Measurements from ENCODE around the gene BMP8B.
A peak's percentile ranks its signal among the peaks of the same experiment; 100 is the strongest.

BMP8B gene

DNA sequence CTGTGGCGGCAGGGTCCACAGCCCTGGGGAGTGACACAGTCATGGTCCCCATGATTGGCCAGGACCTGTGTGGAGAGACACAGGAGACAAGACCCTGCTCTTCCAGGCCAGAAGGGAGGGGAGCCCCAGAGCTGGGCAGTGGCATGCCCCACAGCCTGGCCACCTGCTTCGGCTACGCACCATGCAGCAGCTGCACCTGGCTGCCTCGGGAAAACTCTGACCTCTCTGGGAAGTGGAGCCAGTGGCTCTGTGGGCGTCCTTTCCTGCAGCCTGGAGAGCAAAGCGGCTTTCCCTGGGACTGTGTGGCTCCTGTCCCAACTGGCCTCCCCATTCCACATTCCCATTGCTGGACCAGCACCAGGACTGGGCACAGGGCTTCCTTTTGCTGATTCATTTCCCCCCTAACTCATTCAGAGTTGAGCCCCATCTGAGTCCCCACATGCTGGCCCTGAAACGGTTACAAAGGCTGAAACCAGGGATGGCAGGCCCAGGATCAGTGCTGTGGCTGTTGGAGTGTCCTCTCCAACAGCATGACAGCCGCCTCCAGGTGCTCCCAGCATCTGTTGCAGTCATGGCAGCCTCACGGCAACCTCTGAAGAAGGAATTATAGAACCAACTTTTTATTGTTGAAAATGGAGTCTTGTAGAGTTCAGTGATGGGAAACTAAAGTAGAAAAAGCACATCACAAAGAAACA is 32.6 kb downstream of the BMP8B start:
- DNase-seq: no peak

DNA sequence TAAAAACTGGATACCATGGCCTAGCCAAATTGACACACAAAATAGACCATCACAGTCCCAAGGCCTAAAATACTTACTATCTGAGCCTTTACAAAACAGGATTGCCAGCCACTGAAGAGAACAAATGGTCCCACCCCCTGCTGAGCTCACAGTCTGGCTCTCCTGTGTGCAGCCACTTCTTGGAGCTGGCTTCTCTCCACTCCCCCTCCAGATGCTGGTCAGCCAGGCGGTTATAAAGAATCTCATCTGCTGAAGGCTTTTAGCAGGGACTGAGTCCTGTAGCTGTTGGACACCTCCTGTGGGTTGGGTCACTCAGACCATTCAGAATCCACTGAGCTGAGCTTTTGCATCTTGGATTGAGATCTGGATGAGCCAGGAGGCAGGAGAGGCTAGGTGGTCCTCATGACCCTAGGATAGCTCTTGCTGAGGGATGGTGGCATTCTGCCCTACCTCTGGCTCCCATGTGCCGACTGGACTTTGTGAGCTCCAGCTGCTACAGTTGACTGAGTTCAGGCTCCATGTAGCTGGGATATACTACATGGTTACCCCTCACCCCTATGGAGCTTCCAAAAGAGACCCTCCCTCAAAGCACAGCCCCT is 33.7 kb downstream of the BMP8B start:
- DNase-seq: no peak

DNA sequence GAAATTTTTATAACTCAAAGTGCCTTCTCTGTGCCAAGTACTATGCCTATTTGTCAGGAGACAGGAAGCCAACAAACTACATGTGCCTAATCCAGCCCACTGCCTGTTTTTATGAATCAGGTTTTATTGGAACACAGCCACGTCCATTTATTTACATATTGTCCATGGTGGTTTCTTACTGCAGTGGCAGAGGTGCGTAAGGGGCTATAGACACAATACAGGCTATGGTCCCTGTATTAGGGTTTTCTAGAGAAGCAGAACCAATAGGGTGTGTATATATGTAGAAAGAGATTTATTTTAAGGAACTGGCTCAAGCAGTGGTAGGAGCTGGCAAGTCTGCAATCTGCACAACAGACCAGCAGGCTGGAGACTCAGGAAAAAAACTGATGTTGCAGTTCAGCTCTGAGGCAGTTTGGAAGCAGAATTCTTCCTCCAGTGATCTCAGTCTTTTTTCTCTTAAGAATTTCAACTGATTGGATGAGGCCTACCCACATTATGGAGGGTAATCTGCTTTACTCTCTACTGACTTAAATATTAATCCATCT is 34.6 kb downstream of the BMP8B start:
- DNase-seq: no peak

DNA sequence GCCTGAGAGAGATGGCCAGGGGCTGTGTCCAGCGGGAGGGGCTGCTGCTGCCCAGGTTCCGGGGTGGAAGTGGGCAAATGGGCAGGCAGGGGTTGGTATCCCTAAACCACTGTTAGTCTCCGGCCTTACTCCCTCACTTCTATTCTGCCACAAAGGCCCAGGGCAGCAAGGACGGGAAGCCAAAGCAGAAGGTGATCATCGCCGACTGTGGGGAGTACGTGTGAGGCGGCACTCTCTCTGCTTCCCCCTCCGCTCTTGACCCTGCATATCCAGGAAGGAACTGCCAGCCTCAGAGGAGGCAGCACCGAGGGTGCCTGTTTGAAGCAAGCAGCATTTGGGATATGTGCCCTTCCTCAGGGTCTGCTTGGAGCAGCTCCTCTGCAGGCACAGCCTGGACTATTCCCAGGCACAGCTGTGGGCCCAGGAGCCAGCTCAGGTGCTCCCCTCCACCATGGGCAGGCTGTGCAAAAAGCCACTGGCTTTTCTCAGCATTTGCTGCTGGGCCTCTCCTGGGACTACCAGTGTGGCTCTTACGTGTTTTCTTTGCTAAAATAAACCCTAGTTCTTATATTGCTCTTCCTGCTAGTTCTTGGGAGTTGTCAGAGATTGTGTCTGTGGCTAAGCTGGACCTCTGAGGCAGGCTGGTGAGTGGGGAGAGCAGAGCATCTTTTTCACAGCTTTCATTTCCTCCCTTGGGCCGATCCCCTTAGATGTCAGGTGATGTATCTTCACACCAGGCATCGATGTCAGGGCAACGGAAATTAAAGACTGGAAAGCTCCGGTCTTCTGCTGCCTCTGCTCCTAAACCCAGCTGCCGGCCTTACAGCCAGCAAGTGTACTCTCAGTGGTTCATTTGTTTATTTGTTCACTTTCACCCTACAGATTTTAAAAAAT is 35.3 kb downstream of the BMP8B start:
- DNase-seq: no peak

DNA sequence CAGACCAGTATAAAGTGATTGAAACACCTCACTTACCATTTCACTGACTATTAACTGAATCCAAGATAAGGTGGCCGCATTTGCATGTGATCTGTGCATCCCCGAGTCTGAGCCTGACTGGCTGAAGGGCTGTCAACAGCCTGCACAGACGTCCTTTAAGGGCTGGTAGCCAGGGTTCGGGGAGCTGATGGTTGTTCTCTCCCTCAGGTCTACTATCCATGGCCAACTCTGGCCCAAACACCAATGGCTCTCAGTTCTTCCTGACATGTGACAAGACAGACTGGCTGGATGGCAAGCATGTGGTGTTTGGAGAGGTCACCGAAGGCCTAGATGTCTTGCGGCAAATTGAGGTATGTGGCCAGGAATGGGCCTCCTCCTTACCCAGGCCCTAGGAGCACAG is 36.0 kb downstream of the BMP8B start:
- no peak for DNase-seq

DNA sequence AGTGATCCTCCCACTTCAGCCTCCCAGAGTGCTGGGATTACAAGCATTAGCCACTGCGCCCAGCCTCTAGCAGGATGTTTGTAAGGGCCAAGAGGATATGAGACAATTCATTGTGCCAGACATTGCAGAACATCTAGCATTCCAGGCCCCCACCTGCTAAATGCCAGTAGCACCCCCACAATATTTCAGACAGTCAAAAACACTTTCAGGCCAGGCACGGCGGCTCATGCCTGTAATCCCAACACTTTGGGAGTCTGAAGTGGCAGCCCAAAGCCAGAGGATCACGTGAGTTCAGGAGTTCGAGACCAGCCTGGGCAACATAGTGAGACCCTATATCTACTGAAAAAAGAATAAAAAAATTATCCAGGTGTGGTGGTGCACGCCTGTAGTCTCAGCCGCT is 37.1 kb downstream of the BMP8B start:
- no peak for DNase-seq

DNA sequence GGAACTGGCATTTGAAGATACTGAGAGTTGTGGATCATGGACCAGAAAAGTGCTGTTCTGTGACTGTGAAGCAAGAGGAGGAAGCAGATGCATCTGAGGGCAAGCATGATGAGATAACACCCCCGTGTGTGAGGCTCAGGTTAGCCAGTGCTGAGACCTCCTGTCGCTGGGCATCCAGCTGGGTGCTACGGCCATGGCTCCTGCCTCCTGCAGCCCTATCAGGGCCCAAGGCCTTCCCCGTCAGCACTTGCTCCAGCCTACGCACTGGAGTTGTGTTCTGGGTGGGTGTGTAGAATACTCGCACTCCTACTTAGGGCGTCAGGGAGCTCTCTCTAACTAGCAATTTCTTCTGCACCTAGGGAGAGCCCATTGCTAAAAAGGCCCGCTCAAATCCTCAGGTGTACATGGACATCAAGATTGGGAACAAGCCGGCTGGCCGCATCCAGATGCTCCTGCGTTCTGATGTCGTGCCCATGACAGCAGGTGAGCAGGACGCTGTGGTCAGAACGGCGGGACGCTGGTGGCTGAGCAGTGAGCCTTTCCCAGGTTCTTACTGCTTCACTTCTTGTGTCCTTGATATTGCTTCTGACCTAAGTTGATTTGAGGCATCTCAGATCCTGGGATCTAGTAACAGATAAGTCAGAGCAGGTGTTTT is 43.5 kb downstream of the BMP8B start:
- DNase-seq: no peak

DNA sequence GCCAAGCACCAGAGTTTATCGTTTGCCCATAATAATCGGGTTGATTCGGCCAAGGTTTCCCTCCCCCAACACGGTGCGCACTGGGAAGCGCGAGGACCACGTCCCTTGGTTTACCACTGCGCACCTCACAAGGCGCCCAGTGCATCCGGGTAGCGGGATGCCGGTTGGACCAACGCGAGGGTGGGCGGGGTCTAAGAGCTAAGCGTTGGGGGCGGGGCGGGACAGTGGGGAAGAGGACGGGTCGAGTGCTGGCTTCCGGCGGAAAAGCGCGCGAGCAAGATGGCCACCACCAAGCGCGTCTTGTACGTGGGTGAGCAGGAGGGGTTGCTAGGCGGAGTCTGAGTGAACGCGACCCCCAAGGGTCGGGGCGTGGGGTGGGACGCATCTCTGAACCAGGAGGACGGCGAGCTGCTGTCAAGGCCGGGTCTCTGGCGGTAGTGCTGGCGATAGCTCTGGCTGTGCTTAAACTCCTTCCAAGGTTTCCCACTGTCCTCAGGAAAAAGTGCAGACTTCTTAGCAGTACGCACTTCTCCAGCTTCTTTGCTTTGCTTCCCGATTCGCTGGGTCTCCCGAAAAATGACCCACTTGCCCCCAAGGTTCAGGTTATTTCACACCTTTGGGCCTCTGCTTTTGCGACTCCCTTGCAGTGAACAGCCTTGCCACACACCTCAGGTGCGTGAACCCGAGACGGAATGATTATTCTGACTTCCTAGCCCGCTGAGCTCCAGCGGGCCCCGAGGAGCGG is 49.9 kb downstream of the BMP8B start, which contains the start of gene PPIE:
TSS of gene PPIE (plus strand) at position 261 of the 745 bp plus-strand sequence. CDS start at position 280, 19 bp downstream.
- DNase-seq: peak; percentile 97

DNA sequence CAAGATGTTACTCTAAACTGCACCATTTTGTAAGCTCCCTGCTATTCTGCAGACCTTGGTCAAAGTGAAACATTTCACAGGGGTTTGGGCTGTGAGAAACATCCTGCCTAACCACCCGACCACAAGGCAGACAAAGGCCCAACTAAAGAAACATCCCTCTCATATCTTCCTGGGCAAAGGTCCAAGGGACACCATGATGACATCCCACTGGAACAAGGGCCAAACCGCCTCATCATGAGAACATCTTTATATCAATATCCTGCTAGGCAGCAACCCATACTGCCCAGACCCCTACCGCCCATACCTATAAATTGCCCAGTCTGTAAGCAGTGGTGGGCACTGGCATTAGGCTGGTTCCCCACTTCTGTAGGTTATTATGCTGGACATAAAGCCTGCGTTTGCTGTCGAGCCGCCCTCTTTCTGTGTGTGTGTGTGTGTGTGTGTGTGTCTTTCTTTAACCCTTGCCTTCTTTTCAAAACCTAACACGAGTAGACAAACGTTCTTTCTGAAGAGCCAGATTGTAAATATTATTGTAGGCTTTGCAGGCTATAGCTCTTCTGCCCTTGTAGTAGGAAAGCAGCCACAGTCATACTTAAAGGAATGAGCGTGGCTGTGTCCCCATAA is 51.0 kb downstream of the BMP8B start:
- no peak for DNase-seq

DNA sequence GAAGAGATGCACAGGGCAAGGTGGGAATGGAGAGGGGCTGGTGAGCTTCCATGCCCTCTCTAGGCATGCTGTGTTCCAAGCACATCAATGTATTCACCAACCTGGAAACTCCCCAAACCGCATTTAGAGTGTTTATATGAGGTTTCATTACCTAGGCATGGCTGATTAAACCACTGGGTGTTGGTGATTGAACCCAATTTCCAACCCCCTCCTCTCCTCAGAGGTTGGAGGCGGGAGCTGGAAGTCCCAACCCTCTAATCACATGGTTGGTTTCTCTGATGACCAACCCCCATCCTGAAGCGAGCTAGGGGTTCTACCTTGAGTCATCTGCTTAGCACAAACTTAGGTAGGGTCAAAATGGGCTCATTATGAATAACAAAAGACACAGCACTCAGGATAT is 52.9 kb downstream of the BMP8B start:
- no peak for DNase-seq

DNA sequence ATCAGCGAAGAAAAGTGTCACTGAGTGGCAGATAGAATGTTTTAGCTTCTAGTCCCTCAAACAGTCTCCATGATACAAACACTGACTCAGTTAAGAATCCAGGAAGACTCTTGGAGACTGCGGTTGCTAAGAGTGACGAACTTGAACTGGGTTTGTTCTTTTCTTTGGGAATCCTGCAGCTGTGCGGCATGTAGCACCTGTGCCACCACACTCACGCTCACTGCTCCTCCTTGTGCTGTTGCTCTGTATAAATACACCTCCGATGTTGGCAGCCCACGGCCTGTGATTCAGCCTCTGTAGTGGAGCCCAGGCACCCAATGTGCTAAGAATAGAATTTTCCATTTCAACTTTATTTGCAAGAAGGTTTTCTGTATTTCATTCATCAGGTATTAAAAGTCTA is 55.5 kb downstream of the BMP8B start:
- no peak for DNase-seq

DNA sequence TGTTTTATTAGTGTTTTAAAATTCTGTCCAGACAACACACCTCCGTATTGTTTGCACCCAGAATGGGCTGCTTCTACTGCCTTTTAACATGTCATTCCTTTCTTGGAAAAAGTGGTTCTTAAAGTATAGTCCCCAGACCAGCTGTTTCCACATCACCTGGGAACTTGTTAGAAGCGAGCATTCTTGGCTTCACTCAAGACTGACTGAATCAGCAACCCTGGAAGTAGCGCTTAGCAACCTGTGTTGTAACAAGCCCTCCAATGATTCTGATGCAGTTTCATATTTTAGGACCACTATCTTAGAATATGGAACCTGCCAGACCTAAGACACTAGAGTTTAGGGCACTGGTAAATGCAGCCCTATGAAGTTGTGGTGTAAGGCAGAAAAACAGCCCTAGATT is 55.9 kb downstream of the BMP8B start:
- no peak for DNase-seq

DNA sequence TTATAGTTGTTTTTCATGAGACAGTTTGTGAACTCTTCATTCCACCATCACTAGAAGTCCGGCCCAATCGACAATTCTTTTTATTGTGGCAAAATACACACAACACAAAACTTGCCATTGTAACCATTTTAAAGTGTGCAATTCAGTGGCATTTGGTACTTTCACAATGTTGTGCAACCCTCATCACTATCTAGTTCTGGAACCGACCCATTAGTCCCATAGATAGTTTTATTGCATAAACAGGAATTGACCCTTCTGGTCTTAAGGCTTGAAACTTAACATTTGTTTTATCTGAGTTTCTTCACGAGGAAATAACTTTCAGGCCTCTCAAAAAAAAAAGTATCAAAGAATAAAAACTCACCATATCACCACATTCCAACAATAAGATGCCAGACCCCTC is 58.8 kb downstream of the BMP8B start:
- no peak for DNase-seq

DNA sequence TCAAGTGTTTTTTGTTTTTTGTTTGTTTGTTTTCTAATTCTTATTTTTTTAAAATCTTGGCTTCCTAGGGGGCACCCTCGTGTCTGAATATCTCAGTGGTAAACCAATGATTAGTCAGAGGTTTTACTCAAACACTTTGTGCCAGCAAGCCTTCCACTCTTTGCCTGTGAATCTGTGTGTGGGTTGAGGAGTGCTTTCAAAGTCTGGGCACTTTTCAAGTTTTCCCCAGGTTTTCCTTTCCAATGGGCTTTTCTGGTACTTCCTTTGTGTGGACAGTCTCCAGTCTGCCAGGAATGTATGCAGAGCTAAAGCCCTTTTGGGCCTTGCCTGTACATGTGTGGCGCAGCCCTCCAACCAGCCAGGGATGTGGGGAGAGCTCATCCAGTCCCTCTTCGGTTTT is 59.6 kb downstream of the BMP8B start:
- no peak for DNase-seq

DNA sequence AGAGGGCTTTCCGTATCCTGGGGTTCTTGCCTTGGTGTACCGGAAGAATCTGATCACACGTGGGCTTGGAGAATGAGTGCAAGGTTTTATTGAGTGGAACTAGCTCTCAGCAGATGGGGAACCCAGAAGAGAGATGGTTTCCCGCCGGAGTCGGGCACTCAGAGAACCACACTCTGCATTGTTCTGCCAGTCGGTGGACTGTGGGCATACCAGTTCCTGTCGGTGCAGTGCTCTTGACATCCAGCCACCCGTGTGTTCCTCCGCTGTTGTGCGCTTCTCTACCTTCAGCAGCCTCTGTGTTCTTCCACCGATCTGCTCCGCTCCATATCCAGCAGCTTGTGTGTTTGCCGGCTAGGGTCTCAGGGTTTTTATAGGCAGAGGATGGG is 60.7 kb downstream of the BMP8B start:
- no peak for DNase-seq

DNA sequence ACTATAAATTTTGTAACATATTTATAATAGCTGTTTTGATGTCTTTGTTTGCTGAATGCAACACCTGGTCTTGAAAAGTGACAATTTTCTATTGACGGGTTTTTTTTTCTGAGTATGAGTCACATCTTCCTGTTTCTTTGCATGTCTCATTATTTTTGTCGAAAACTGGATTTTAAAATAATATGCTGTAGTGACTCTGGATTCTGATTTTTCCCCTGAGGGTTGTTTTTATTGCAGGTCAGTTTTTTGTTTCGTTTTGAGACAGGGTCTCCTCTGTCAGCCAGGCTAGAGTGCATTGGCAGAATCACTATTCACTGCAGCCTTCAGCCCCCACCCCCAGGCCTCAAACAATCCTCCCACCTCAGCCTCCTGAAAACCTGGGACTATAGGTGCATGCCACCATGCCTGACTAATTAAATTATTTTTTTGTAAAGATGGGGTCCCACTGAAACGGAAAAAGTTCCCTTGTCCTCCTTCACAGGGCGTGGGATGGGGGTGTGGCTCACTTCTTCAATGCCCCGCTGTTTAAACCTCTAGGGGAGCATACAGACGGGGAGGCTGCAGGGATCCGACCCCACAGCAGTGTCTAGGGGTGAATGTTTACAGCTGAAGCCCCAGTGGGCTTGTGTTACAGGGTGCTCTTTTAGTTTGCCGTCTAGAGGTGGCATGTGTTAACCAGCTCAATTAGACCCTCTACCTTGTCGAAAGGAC is 61.3 kb downstream of the BMP8B start:
- DNase-seq: no peak

DNA sequence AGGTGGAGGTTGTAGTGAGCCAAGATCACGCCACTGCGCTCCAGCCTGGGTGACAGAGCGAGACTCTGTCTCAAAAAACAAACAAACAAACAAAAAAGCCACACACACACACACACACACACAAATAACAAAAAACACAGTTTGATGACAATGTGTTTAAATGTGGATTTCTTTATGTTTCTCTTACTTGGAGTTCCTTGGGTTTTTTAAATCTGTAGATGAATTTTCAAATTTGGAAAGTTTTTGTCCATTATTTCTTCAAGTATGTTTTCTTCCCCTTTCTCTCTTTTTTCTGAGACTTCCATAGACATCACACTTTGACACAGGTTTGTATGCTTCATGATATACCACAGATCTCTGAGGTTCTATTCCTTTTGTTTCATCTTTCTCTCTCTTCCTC is 62.1 kb downstream of the BMP8B start:
- no peak for DNase-seq

DNA sequence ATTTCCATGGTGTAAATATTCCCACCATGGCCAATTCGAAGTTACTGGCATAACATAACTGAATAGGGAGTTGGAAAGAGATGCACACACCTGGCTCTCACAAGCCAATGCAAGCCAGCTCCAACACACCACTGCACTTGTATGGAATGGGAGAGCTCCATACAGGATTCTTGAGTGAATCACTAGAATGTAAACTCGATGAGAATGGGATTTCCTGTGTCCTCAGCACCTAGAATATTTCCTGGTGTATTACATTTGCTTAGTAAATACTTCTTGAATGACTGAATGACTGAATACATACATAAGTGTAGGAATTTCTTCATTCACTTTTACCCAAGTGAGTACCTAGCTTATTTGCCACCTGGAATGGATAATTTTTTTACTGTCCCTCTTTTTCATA is 66.2 kb downstream of the BMP8B start:
- no peak for DNase-seq

DNA sequence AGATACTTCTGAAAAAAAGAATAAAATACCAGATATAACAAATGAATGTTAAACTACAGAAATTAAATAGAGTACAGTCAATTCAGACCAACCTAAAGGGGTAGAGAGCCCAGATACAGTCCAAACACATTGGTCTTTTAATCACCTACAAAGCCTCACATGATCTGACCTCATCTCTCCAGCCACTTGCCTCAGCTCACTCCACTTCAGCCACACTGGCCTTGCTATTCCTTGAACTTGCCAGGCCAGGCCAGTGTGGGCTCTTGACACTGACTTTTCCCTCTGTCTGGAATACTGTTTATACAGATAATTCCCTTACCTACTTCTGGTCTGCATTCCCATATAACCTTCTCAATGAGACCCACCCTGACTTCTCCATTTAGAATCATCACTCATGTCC is 67.0 kb downstream of the BMP8B start:
- DNase-seq: no peak

DNA sequence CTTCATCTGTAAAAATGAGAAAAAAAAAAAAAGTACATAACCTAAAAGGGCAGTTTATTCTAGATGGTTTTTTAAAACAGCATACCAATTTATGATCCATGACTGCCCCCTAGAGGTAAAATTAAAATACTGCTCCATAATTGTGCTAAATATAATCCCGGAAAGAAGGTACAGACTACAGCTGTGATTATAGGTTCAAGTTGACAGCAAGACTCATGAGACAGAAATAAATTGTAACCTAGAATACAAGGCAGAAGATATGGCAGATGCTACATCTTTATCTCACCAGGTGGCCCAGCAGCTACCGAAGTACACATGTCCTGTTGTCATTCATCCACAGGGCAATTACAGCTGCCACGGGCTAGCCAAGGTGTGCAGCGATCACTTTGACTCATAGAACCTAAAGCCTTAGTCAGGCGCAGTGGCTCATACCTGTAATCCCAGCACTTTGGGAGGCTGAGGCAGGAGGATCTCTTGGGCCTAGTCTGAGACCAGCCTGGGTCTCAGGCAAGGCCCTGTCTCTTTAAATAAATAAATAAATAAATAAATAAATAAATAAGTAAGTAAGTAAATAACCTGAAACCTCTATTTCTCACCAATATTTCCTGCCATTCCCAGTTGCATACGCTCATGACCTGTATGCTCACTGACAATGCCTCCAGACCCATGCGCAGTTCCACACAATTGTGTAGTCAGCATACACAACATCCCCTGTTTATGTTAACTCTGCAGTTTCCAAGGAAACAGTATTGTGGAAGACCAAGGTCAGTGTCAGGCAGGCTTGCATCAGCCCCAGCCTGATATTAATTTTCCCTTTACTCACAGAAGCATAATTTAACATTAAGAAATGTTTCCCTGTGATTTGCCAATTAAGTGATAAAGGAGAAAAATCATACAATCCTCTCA is 68.3 kb downstream of the BMP8B start:
- no peak for DNase-seq
